ENCODE measurements around the gene POLD2. TPM values are rescaled to one million over a fixed set of nuclear protein-coding genes. Genes with fewer than 3 reads are reported as not detected.

The POLD2 gene
- polyA plus RNA-seq, 1 donor from 2014 or later, result 88.5 TPM

GRCh38 chr7:44116087-44116788 is 7.1 kb downstream of the POLD2 start:
- Mint-ChIP-seq H3K36me3 (peaks cover 5% of the 10 kb centered on the region), H3K9me3 (no peaks in the 10 kb centered on the region), H3K27ac (no peak overlapping the region), H3K27me3 (no peaks in the 10 kb centered on the region), H3K4me3 (no peak overlapping the region), H3K4me1 (peaks cover 7 to 15% (median 12%) of the 10 kb centered on the region in 3 donors)

- H3K27ac Mint-ChIP-seq, result peak overlapping the region in 1 of 3 donors; percentile 50
- peaks cover 3% of the 10 kb centered on the region for H3K36me3 Mint-ChIP-seq
- H3K4me3 Mint-ChIP-seq, result peak overlapping the region in 1 of 4 donors; percentile 67
- H3K4me1 Mint-ChIP-seq, result peaks cover 0 to 5% (median 4%) of the 10 kb centered on the region in 3 donors
- H3K9me3 Mint-ChIP-seq, result no peaks in the 10 kb centered on the region
- peaks cover 4% of the 10 kb centered on the region for H3K27me3 Mint-ChIP-seq
These were observed 8.6 kb downstream of the POLD2 start for GRCh38 chr7:44114586-44115310.

GRCh38 chr7:44113764-44114354 is 9.5 kb downstream of the POLD2 start:
- no peak overlapping the region for H3K27ac Mint-ChIP-seq
- H3K4me1 Mint-ChIP-seq, result no peaks in the 10 kb centered on the region
- no peak overlapping the region for H3K4me3 Mint-ChIP-seq
- peaks cover 4% of the 10 kb centered on the region for H3K27me3 Mint-ChIP-seq
- H3K36me3 Mint-ChIP-seq, result peaks cover 2% of the 10 kb centered on the region
- H3K9me3 Mint-ChIP-seq, result no peaks in the 10 kb centered on the region

GRCh38 chr7:44112997-44113763 is 10.2 kb downstream of the POLD2 start:
- Mint-ChIP-seq H3K4me1 (no peaks in the 10 kb centered on the region), H3K9me3 (no peaks in the 10 kb centered on the region), H3K4me3 (no peak overlapping the region), H3K36me3 (no peaks in the 10 kb centered on the region), H3K27ac (peak overlapping the region in 1 of 3 donors; percentile 6), H3K27me3 (peaks cover 4% of the 10 kb centered on the region)

GRCh38 chr7:44112231-44112996 is 10.9 kb downstream of the POLD2 start:
- no peaks in the 10 kb centered on the region for H3K4me1 Mint-ChIP-seq
- H3K4me3 Mint-ChIP-seq, result no peak overlapping the region
- no peaks in the 10 kb centered on the region for H3K9me3 Mint-ChIP-seq
- H3K27ac Mint-ChIP-seq, result no peak overlapping the region
- no peaks in the 10 kb centered on the region for H3K36me3 Mint-ChIP-seq
- H3K27me3 Mint-ChIP-seq, result peaks cover 4% of the 10 kb centered on the region

GRCh38 chr7:44111761-44112160 is 11.6 kb downstream of the POLD2 start:
- no peak overlapping the region for H3K4me3 Mint-ChIP-seq
- no peaks in the 10 kb centered on the region for H3K9me3 Mint-ChIP-seq
- H3K27ac Mint-ChIP-seq, result no peak overlapping the region

GRCh38 chr7:44110719-44111635 is 12.4 kb downstream of the POLD2 start:
- Mint-ChIP-seq H3K27ac (no peak overlapping the region), H3K4me3 (no peak overlapping the region)

More at GRCh38 chr7:44111761-44112160, 11.6 kb downstream of the POLD2 start:
- Mint-ChIP-seq H3K36me3 (no peaks in the 10 kb centered on the region), H3K27me3 (peaks cover 4% of the 10 kb centered on the region), H3K4me1 (no peaks in the 10 kb centered on the region)

GRCh38 chr7:44109991-44110390 is 13.4 kb downstream of the POLD2 start:
- Mint-ChIP-seq H3K4me3 (no peak overlapping the region), H3K4me1 (peaks cover 6 to 9% (median 8%) of the 10 kb centered on the region in 3 donors), H3K27ac (no peak overlapping the region), H3K36me3 (peaks cover 1% of the 10 kb centered on the region), H3K27me3 (peaks cover 13% of the 10 kb centered on the region), H3K9me3 (no peaks in the 10 kb centered on the region)

More at GRCh38 chr7:44110719-44111635, 12.4 kb downstream of the POLD2 start:
- Mint-ChIP-seq H3K36me3 (peaks cover 1% of the 10 kb centered on the region), H3K27me3 (peaks cover 4% of the 10 kb centered on the region), H3K4me1 (peaks cover under 1 to 1% (median under 1%) of the 10 kb centered on the region in 3 donors), H3K9me3 (no peaks in the 10 kb centered on the region)

- H3K36me3 Mint-ChIP-seq, result peaks cover 1% of the 10 kb centered on the region
- no peak overlapping the region for H3K27ac Mint-ChIP-seq
- no peak overlapping the region for H3K4me3 Mint-ChIP-seq
- H3K27me3 Mint-ChIP-seq, result peaks cover 13% of the 10 kb centered on the region
- H3K4me1 Mint-ChIP-seq, result peaks cover 6 to 9% (median 8%) of the 10 kb centered on the region in 3 donors
- H3K9me3 Mint-ChIP-seq, result no peaks in the 10 kb centered on the region
These were observed 14.3 kb downstream of the POLD2 start for GRCh38 chr7:44108768-44109750.

GRCh38 chr7:44107961-44108767 is 15.2 kb downstream of the POLD2 start:
- peaks cover 1% of the 10 kb centered on the region for H3K36me3 Mint-ChIP-seq
- H3K4me3 Mint-ChIP-seq, result peak overlapping the region in 1 of 4 donors; percentile 21
- H3K9me3 Mint-ChIP-seq, result no peaks in the 10 kb centered on the region
- H3K27ac Mint-ChIP-seq, result no peak overlapping the region
- peaks cover 13% of the 10 kb centered on the region for H3K27me3 Mint-ChIP-seq
- peaks cover 6 to 9% (median 8%) of the 10 kb centered on the region in 3 donors for H3K4me1 Mint-ChIP-seq

- no peaks in the 10 kb centered on the region for H3K9me3 Mint-ChIP-seq
- peaks cover 14% of the 10 kb centered on the region for H3K27me3 Mint-ChIP-seq
- peaks cover 7 to 9% (median 8%) of the 10 kb centered on the region in 3 donors for H3K4me1 Mint-ChIP-seq
- no peak overlapping the region for H3K4me3 Mint-ChIP-seq
- H3K27ac Mint-ChIP-seq, result no peak overlapping the region
- peaks cover 1% of the 10 kb centered on the region for H3K36me3 Mint-ChIP-seq
These were observed 16.0 kb downstream of the POLD2 start for GRCh38 chr7:44107116-44107960.
